Gastrocnemius medialis (tissue), 4 donors: ENCODE measurements around the gene SIK3.

Source experiments
- CTCF ChIP-seq, 5 experiments: fragments of 450-650 bp in 3 of 5; fragments of 200-600 bp in 2 of 5; sonication (generic) in 2 of 5; IDR thresholded peaks in 4 of 5; conservative IDR thresholded peaks in 1 of 5; 1 replicate in 4 of 5; 2 replicates in 1 of 5; pipeline ENCODE4 v1.5.1; 2016 to 2019; ENCODE audit warnings: antibody characterized with exemption in 5 of 5, mild to moderate bottlenecking in 3 of 5, moderate library complexity in 3 of 5
- POLR2A ChIP-seq, 2 donors: fragments of 450-650 bp; IDR thresholded peaks; one replicate each; pipeline ENCODE4 v1.6.1; 2017; ENCODE audit warnings: antibody characterized with exemption in 2 of 2, mild to moderate bottlenecking in 2 of 2, moderate library complexity in 2 of 2

- no peak for TF ChIP-seq CTCF (IDR thresholded peaks at IDR 0.05 in 4 of 5, conservative IDR thresholded peaks at IDR 0.05 in 1 of 5)
- TF ChIP-seq POLR2A (IDR thresholded peaks at IDR 0.05), result no peak
Measured at GRCh38 chr11:117037975-117038350, 60.3 kb downstream of the SIK3 start.
